Trophoblast cell (in vitro differentiated cells and primary cell): Measurements from ENCODE around the gene HIRA.

ENCODE experiments used
- DNase-seq, 2 donors: peaks; one replicate each; pipeline ENCODE4 v3.0.0-alpha.2; 2016
- H2AFZ ChIP-seq: 2 replicates; pipeline ENCODE4 v1.6.1; 2013; ENCODE audit warnings: low read length, moderate library complexity, mild to moderate bottlenecking; ENCODE audit not compliant: insufficient read depth, poor library complexity
- H2AK5ac ChIP-seq: 2 replicates; pipeline ENCODE4 v1.6.1; 2013; ENCODE audit warnings: mild to moderate bottlenecking, low read length
- H2BK120ac ChIP-seq: 2 replicates; pipeline ENCODE4 v1.6.1; 2013; ENCODE audit warnings: low read length, mild to moderate bottlenecking, moderate library complexity; ENCODE audit not compliant: insufficient read depth, poor library complexity
- H2BK12ac ChIP-seq: 2 replicates; pipeline ENCODE4 v1.6.1; 2013; ENCODE audit warnings: mild to moderate bottlenecking, low read length, moderate library complexity
- H2BK5ac ChIP-seq: 2 replicates; pipeline ENCODE4 v1.6.1; 2013; ENCODE audit warnings: low read length, low read depth, moderate library complexity, mild to moderate bottlenecking; ENCODE audit not compliant: poor library complexity
- H3K14ac ChIP-seq: 2 replicates; pipeline ENCODE4 v1.6.1; 2013; ENCODE audit warnings: mild to moderate bottlenecking, low read length
- H3K18ac ChIP-seq: 2 replicates; pipeline ENCODE4 v1.6.1; 2013; ENCODE audit warnings: mild to moderate bottlenecking, low read length
- H3K23ac ChIP-seq: 2 replicates; pipeline ENCODE4 v1.6.1; 2013; ENCODE audit warnings: low read length
- H3K27ac ChIP-seq: 2 replicates; pipeline ENCODE4 v1.5.1; 2013; ENCODE audit warnings: low read depth, mild to moderate bottlenecking, inconsistent platforms, low read length, moderate library complexity
- H3K27me3 ChIP-seq: 2 replicates; pipeline ENCODE4 v1.6.1; 2013; ENCODE audit warnings: inconsistent platforms, mild to moderate bottlenecking, low read length, moderate library complexity; ENCODE audit not compliant: insufficient read depth
- H3K36me3 ChIP-seq, 2 experiments: 1 replicate in 1 of 2; 2 replicates in 1 of 2; pipeline ENCODE4 v1.6.1; 2013; ENCODE audit warnings: low read length in 2 of 2, mild to moderate bottlenecking in 2 of 2, moderate library complexity in 1 of 2; ENCODE audit not compliant: insufficient read depth in 2 of 2, control insufficient read depth in 1 of 2
- H3K4ac ChIP-seq: 2 replicates; pipeline ENCODE4 v1.6.1; 2013; ENCODE audit warnings: low read depth, mild to moderate bottlenecking, low read length, moderate library complexity
- H3K4me1 ChIP-seq, 2 experiments: 1 replicate in 1 of 2; 2 replicates in 1 of 2; pipeline ENCODE4 v1.6.1; 2013; ENCODE audit warnings: low read length in 2 of 2, mild to moderate bottlenecking in 2 of 2, moderate library complexity in 1 of 2; ENCODE audit not compliant: insufficient read depth in 2 of 2, control insufficient read depth in 1 of 2
- H3K4me2 ChIP-seq: 2 replicates; pipeline ENCODE4 v1.6.1; 2013; ENCODE audit warnings: inconsistent platforms, mild to moderate bottlenecking, low read length, moderate library complexity
- H3K4me3 ChIP-seq: 2 replicates; pipeline ENCODE4 v1.5.1; 2013; ENCODE audit warnings: mild to moderate bottlenecking, low read depth, low read length, inconsistent platforms
- H3K79me1 ChIP-seq: one replicate; pipeline ENCODE4 v1.6.1; 2013; ENCODE audit warnings: low read length
- H3K79me2 ChIP-seq: 2 replicates; pipeline ENCODE4 v1.6.1; 2013; ENCODE audit warnings: low read length, mild to moderate bottlenecking; ENCODE audit not compliant: control insufficient read depth, insufficient read depth, poor library complexity
- H3K9ac ChIP-seq: 2 replicates; pipeline ENCODE4 v1.6.1; 2013; ENCODE audit warnings: mild to moderate bottlenecking, low read length
- H3K9me3 ChIP-seq: 2 replicates; pipeline ENCODE4 v1.6.1; 2013; ENCODE audit warnings: low read depth, mild to moderate bottlenecking, control low read depth, inconsistent platforms, low read length; ENCODE audit not compliant: insufficient read depth
- H4K12ac ChIP-seq: 2 replicates; pipeline ENCODE4 v1.6.1; 2013; ENCODE audit warnings: low read depth, mild to moderate bottlenecking, low read length, moderate library complexity
- H4K8ac ChIP-seq: 2 replicates; pipeline ENCODE4 v1.6.1; 2013; ENCODE audit warnings: low read depth, mild to moderate bottlenecking, low read length, moderate library complexity
- H4K91ac ChIP-seq: one replicate; pipeline ENCODE4 v1.6.1; 2013; ENCODE audit warnings: low read depth, mild to moderate bottlenecking, low read length, moderate library complexity
- WGBS: extraction: QIAGEN DNeasy Blood & Tissue Kit; methylation state at CpG from one replicate; pipeline ENCODE4 v1.1.7; 2013; ENCODE audit warnings: missing lambda C conversion rate; ENCODE audit not compliant: insufficient read length, insufficient coverage; ENCODE audit errors: extremely low coverage; 5-methylcytosine and 5-hydroxymethylcytosine counted together

The HIRA gene

DNA sequence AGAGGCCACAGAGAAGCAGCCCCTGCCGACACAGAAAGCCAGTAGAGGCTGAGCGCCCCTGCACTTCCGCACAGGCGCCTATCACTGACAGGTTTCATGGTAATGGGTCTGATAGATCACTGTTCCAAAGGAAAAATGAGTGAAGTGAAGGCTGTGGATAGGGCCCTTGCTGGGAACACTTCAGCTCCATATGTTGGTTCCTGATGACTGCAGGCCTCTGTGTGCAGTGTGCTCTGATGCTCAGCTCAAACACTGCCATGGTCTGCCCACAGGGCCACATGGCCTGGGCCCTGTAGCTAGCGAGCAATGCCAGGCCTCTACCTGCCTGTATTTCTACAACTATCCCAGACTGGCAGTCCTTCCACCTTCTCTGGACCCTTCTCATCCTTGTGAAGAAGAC lies 77.3 kb downstream of the HIRA start:
- H3K36me3 ChIP-seq = peaks cover 57 to 77% of the 10 kb centered on the region in 2 experiments
- no peak overlapping the region for H2AFZ ChIP-seq
- no peak overlapping the region for H3K4me3 ChIP-seq
- peaks cover 3% of the 10 kb centered on the region for H3K79me1 ChIP-seq
- no peaks in the 10 kb centered on the region for H3K79me2 ChIP-seq
- no peak overlapping the region for H3K4me2 ChIP-seq
- no peaks in the 10 kb centered on the region for H3K27me3 ChIP-seq
- H3K18ac ChIP-seq = no peak overlapping the region
- no peak overlapping the region for H3K27ac ChIP-seq
- H3K9me3 ChIP-seq = peaks cover 5% of the 10 kb centered on the region
- H4K12ac ChIP-seq = no peak overlapping the region
- H4K8ac ChIP-seq = no peak overlapping the region
- H4K91ac ChIP-seq = no peak overlapping the region
- no peak overlapping the region for H3K9ac ChIP-seq
- no CpG with 5 or more reads among the region's 5 CpGs for WGBS
- no peak overlapping the region for H2BK12ac ChIP-seq
- no peak for DNase-seq
- no peak overlapping the region for H3K23ac ChIP-seq
- no peak overlapping the region for H2BK5ac ChIP-seq
- H2BK120ac ChIP-seq = no peak overlapping the region
- H3K14ac ChIP-seq = no peak overlapping the region
- no peak overlapping the region for H3K4ac ChIP-seq
- no peak overlapping the region for H2AK5ac ChIP-seq
- peaks cover 15 to 18% of the 10 kb centered on the region in 2 experiments for H3K4me1 ChIP-seq

DNA sequence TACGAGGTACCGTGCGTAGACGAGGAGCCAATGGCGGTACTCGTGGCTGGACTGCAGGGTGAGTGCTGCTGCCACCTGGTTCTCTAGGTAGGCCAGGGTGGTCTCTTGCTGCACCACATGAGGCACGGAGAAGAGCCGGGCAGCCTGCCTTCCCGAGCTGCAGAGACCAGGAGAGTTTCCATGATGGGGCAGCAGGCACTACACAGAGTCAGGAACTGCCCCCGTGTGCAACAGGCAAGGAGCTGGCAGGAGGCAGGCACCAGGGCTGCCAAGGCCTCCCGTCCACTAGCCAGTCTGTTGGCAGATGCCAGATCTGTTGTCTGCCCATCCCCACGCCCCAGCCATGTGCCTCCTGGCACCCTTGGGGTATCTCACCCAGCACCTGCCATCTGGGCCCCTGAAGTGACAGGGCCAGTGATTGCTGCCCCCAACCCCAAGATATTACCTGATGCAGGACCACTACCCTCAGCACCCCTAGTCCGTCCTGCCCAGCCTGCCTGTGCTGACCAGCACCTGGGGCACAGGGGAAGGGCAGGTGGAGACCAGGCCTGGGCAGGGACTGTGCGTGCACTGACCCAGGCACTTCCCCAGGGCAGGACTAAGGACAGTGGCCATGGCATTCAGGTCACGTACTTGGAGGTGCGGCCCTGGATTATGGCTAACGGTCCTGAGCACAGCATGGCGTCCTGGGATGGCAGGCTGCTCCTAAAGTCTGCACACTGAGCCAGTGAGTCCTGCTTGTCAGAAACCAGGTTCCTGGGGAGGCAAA lies 78.0 kb downstream of the HIRA start:
- no peak overlapping the region for H3K4ac ChIP-seq
- H3K4me1 ChIP-seq = peaks cover 15 to 18% of the 10 kb centered on the region in 2 experiments
- no peak for DNase-seq
- H2AFZ ChIP-seq = no peak overlapping the region
- no peak overlapping the region for H3K18ac ChIP-seq
- H3K9ac ChIP-seq = no peak overlapping the region
- H2BK5ac ChIP-seq = no peak overlapping the region
- no peak overlapping the region for H4K91ac ChIP-seq
- peaks cover 51 to 71% of the 10 kb centered on the region in 2 experiments for H3K36me3 ChIP-seq
- no peak overlapping the region for H3K23ac ChIP-seq
- H3K9me3 ChIP-seq = peaks cover 5% of the 10 kb centered on the region
- no peak overlapping the region for H2AK5ac ChIP-seq
- peaks cover 3% of the 10 kb centered on the region for H3K79me1 ChIP-seq
- no peak overlapping the region for H3K4me2 ChIP-seq
- no peak overlapping the region for H2BK120ac ChIP-seq
- no peak overlapping the region for H2BK12ac ChIP-seq
- no peak overlapping the region for H3K14ac ChIP-seq
- H3K27ac ChIP-seq = no peak overlapping the region
- H4K8ac ChIP-seq = no peak overlapping the region
- no peak overlapping the region for H4K12ac ChIP-seq
- H3K79me2 ChIP-seq = no peaks in the 10 kb centered on the region
- H3K4me3 ChIP-seq = no peak overlapping the region
- no CpG with 5 or more reads among the region's 18 CpGs for WGBS
- no peaks in the 10 kb centered on the region for H3K27me3 ChIP-seq

DNA sequence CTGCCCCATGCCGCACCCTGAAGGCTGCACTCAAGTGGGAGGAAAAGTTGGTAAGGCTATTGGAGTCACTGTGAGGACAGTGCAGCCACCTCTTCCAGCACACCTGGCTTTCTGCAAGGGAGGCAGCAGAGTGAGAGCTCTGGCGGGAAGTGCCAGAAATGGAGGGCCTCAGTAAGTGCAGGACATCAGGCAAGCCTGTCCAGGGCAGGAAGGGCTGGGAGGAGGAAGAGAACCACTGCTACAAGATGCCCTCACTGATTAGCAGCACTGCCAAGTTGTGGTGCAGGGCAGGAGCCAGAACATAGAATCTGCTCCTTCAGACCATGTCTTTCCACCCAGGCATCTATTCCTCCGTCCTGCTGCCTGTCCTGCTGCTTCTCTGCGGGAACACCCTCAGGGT lies 78.8 kb downstream of the HIRA start:
- no peak overlapping the region for H3K14ac ChIP-seq
- no peak overlapping the region for H3K18ac ChIP-seq
- H3K9me3 ChIP-seq = peaks cover 5% of the 10 kb centered on the region
- H2BK120ac ChIP-seq = no peak overlapping the region
- H3K36me3 ChIP-seq = peaks cover 49 to 68% of the 10 kb centered on the region in 2 experiments
- no peak overlapping the region for H2AFZ ChIP-seq
- H4K8ac ChIP-seq = no peak overlapping the region
- H2BK12ac ChIP-seq = no peak overlapping the region
- H3K23ac ChIP-seq = no peak overlapping the region
- no peak overlapping the region for H4K91ac ChIP-seq
- H3K4ac ChIP-seq = no peak overlapping the region
- WGBS = no CpG with 5 or more reads among the region's 4 CpGs
- peaks cover 12 to 14% of the 10 kb centered on the region in 2 experiments for H3K4me1 ChIP-seq
- no peak overlapping the region for H4K12ac ChIP-seq
- H3K79me2 ChIP-seq = no peaks in the 10 kb centered on the region
- no peak overlapping the region for H2AK5ac ChIP-seq
- no peak for DNase-seq
- H3K79me1 ChIP-seq = peaks cover 3% of the 10 kb centered on the region
- no peak overlapping the region for H3K9ac ChIP-seq
- no peak overlapping the region for H2BK5ac ChIP-seq
- no peak overlapping the region for H3K4me2 ChIP-seq
- H3K4me3 ChIP-seq = no peak overlapping the region
- no peaks in the 10 kb centered on the region for H3K27me3 ChIP-seq
- H3K27ac ChIP-seq = no peak overlapping the region

DNA sequence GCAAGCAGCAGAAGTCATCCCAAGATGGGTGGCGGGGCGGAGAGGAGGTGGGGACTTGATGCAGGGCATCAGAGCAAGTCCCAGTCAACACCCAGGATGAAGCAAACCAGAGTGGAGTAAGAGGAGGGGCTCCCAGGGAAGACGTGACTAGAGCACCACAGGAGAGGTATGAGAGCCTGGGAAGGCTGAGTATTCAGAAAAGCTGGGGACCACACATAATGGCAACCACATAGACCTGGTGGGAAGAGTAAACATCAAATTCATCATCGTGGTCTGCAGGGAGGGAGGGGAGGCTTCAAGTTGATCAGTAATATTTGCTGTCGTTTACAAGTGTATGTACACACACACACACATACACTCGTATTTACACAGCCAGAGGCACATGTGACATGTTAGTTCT lies 79.3 kb downstream of the HIRA start:
- H3K9ac ChIP-seq = no peak overlapping the region
- no peak overlapping the region for H2AFZ ChIP-seq
- no peak overlapping the region for H3K4me3 ChIP-seq
- no peaks in the 10 kb centered on the region for H3K79me1 ChIP-seq
- peaks cover 7 to 9% of the 10 kb centered on the region in 2 experiments for H3K4me1 ChIP-seq
- H3K14ac ChIP-seq = no peak overlapping the region
- DNase-seq = no peak
- no peak overlapping the region for H2BK120ac ChIP-seq
- H4K8ac ChIP-seq = no peak overlapping the region
- H3K4me2 ChIP-seq = no peak overlapping the region
- no CpG with 5 or more reads among the region's 6 CpGs for WGBS
- H3K36me3 ChIP-seq = peaks cover 46 to 66% of the 10 kb centered on the region in 2 experiments
- no peak overlapping the region for H3K4ac ChIP-seq
- peaks cover 5% of the 10 kb centered on the region for H3K9me3 ChIP-seq
- H2BK12ac ChIP-seq = no peak overlapping the region
- H3K79me2 ChIP-seq = no peaks in the 10 kb centered on the region
- no peak overlapping the region for H4K12ac ChIP-seq
- H4K91ac ChIP-seq = no peak overlapping the region
- H2AK5ac ChIP-seq = no peak overlapping the region
- no peak overlapping the region for H3K23ac ChIP-seq
- no peak overlapping the region for H3K18ac ChIP-seq
- no peak overlapping the region for H3K27ac ChIP-seq
- H3K27me3 ChIP-seq = no peaks in the 10 kb centered on the region
- no peak overlapping the region for H2BK5ac ChIP-seq
